ENCODE measurements around the gene C7. TPM values are rescaled to one million over a fixed set of nuclear protein-coding genes. Genes with fewer than 3 reads are reported as not detected.
"Not testable (repeated sequence)": the region's sequence is repeated elsewhere in the genome, so short reads cannot be mapped to it uniquely, and the experiment has no call there.

C7 gene
- total RNA-seq (ENCODE audit: low replicate concordance): 2.0 and 18.9 TPM in 2 replicates
- long read RNA-seq, full-length matches to known transcripts: 3 of 10 reads
- long read RNA-seq, partial matches to known transcripts: 5 of 10 reads
- long read RNA-seq, other reads (novel, unspliced or antisense): 2 of 10 reads

DNA sequence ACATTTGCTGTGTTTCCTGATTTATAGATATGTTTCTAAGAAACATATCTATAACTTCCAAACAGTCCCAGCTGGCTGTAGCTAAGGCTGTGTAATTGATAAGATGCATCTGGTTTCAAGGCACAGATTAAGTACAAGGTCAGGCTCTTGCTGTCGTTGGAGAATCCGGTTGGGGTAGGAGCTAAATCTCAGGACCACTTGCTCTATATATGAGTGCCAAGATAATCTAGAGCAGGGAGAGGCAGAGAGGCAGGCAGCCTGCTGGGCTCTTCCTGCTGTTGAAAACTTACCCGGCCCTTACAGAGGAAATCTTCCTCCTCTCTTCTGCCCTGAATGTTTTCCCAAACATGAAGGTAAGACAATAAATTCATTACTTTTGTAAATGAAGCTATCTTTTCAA lies at the start of gene C7:
C7 (plus strand) TSS at position 234 of the 400 bp plus-strand sequence; CDS start at position 348, 114 bp downstream.
- H3K27me3 Mint-ChIP-seq: no peaks in the 10 kb centered on the region
- DNase-seq (ENCODE audit: extremely low spot score, unreplicated experiment): no peak
- TF ChIP-seq CTCF (conservative IDR thresholded peaks at IDR 0.05): no peak
- H3K9me3 Mint-ChIP-seq: no peaks in the 10 kb centered on the region
- H3K4me1 Mint-ChIP-seq (ENCODE audit: unreplicated experiment): peaks cover 14% of the 10 kb centered on the region
- H3K36me3 Mint-ChIP-seq: no peaks in the 10 kb centered on the region
- no peak within 1 kb of the TSS for H3K27ac Mint-ChIP-seq
- peak within 1 kb of the TSS; percentile 15 for H3K4me3 Mint-ChIP-seq

GRCh38 chr5:40860711-40861110 lies 48.6 kb upstream of the C7 start:
- H3K27ac Mint-ChIP-seq: no peak overlapping the region
- H3K36me3 Mint-ChIP-seq: no peaks in the 10 kb centered on the region
- H3K9me3 Mint-ChIP-seq: no peaks in the 10 kb centered on the region
- DNase-seq (ENCODE audit: extremely low spot score, unreplicated experiment): no peak
- no peaks in the 10 kb centered on the region for H3K4me1 Mint-ChIP-seq (ENCODE audit: unreplicated experiment)
- H3K4me3 Mint-ChIP-seq: no peak overlapping the region
- TF ChIP-seq CTCF (conservative IDR thresholded peaks at IDR 0.05): no peak
- no peaks in the 10 kb centered on the region for H3K27me3 Mint-ChIP-seq

DNA sequence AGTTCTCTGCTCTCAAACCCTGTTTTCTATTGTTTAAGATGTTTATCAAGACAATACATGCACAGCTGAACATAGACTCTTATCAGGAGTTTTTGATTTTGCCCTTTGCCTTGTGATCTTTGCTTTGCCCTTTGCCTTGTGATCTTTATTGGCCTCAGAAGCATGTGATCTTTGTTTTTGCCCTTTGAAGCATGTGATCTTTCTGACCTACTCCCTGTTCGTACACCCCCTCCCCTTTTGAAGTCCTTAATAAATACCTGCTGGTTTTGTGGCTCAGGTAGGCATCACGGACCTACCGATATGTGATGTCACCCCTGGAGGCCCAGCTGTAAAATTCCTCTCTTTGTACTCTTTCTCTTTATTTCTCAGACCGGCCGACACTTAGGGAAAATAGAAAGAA lies 44.3 kb upstream of the C7 start:
- not testable (repeated sequence) for H3K27ac Mint-ChIP-seq, H3K9me3 Mint-ChIP-seq

DNA sequence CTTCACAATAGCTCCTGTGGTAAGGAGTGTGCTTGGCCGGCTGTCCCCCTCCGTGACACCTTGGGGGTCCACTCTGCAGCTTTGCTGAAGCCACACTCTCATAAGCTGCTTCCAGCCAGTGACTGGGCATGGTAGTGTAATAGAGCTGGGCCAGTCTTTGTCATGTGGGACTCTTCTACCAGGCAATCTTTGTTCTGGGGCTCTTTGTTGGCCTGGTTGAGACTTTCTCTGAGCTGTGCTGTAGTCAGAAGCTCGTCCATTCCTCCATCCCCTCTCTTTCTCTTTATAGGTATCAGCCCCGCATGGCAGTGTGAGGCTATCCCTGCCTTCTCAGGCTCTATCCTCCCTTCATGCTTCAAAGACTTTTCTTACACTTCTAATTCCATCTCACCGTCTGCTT lies 42.5 kb upstream of the C7 start:
- H3K4me3 Mint-ChIP-seq: no peak overlapping the region
- no peak for TF ChIP-seq CTCF (conservative IDR thresholded peaks at IDR 0.05)
- no peak for DNase-seq (ENCODE audit: extremely low spot score, unreplicated experiment)
- H3K27ac Mint-ChIP-seq: no peak overlapping the region
- H3K4me1 Mint-ChIP-seq (ENCODE audit: unreplicated experiment): no peaks in the 10 kb centered on the region
- H3K36me3 Mint-ChIP-seq: no peaks in the 10 kb centered on the region
- no peaks in the 10 kb centered on the region for H3K27me3 Mint-ChIP-seq
- H3K9me3 Mint-ChIP-seq: no peaks in the 10 kb centered on the region

More for the DNA sequence above, 44.3 kb upstream of the C7 start:
- not testable (repeated sequence) for H3K4me3 Mint-ChIP-seq; H3K4me1 Mint-ChIP-seq (ENCODE audit: unreplicated experiment); DNase-seq (ENCODE audit: extremely low spot score, unreplicated experiment); H3K27me3 Mint-ChIP-seq; H3K36me3 Mint-ChIP-seq

DNA sequence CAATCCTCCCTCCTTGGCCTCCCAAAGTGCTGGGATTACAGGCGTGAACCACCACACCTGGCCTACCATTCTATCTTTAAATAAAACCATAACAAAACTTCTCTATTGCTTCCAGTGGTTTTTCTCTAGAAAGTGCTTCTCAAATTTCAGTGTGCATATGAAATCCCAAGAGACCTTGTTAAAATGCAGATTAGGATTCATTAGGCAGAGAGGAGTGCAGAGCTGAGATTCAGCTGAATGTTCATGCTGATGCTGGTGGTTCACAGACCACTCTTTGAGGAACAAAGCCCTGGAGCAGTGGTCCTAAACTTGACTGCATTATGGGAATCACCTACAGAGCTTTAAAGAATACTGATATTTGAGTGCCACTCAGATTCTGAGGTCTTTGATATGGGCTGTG lies 39.9 kb upstream of the C7 start:
- no peak for TF ChIP-seq CTCF (conservative IDR thresholded peaks at IDR 0.05)
- no peak for DNase-seq (ENCODE audit: extremely low spot score, unreplicated experiment)
- no peaks in the 10 kb centered on the region for H3K9me3 Mint-ChIP-seq
- H3K27ac Mint-ChIP-seq: no peak overlapping the region
- H3K36me3 Mint-ChIP-seq: no peaks in the 10 kb centered on the region
- H3K4me3 Mint-ChIP-seq: no peak overlapping the region
- H3K4me1 Mint-ChIP-seq (ENCODE audit: unreplicated experiment): no peaks in the 10 kb centered on the region
- no peaks in the 10 kb centered on the region for H3K27me3 Mint-ChIP-seq

- Mint-ChIP-seq H3K27me3 (no peaks in the 10 kb centered on the region), H3K36me3 (no peaks in the 10 kb centered on the region), H3K4me1 (ENCODE audit: unreplicated experiment) (no peaks in the 10 kb centered on the region), H3K27ac (no peak overlapping the region), H3K9me3 (no peaks in the 10 kb centered on the region), H3K4me3 (no peak overlapping the region)
- DNase-seq (ENCODE audit: extremely low spot score, unreplicated experiment): no peak
- TF ChIP-seq CTCF (conservative IDR thresholded peaks at IDR 0.05): no peak
These were observed 38.1 kb upstream of the C7 start for GRCh38 chr5:40871177-40871576.

DNA sequence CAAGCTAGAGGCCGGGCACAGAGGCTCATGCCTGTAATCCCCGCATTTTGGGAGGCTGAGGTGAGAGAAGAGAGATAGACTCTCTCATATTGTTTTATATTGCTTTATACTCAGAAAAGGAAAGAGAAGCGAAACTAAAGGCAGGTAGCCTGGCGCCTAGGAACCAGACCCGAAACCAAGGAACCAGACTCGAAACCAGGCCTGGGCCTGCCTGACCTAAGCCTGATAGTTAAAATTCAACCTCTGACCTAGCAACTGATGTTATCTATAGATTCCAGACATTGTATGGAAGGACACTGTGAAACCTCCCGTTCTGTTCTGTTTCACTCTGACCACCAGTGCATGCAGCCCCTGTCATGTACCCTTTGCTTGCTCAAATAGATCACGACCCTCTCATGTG lies 37.0 kb upstream of the C7 start:
- not testable (repeated sequence) for H3K27me3 Mint-ChIP-seq; H3K36me3 Mint-ChIP-seq; H3K9me3 Mint-ChIP-seq; H3K4me1 Mint-ChIP-seq (ENCODE audit: unreplicated experiment); H3K27ac Mint-ChIP-seq; DNase-seq (ENCODE audit: extremely low spot score, unreplicated experiment); H3K4me3 Mint-ChIP-seq
